Measurements from ENCODE around the gene RTL10.

The RTL10 gene

DNA sequence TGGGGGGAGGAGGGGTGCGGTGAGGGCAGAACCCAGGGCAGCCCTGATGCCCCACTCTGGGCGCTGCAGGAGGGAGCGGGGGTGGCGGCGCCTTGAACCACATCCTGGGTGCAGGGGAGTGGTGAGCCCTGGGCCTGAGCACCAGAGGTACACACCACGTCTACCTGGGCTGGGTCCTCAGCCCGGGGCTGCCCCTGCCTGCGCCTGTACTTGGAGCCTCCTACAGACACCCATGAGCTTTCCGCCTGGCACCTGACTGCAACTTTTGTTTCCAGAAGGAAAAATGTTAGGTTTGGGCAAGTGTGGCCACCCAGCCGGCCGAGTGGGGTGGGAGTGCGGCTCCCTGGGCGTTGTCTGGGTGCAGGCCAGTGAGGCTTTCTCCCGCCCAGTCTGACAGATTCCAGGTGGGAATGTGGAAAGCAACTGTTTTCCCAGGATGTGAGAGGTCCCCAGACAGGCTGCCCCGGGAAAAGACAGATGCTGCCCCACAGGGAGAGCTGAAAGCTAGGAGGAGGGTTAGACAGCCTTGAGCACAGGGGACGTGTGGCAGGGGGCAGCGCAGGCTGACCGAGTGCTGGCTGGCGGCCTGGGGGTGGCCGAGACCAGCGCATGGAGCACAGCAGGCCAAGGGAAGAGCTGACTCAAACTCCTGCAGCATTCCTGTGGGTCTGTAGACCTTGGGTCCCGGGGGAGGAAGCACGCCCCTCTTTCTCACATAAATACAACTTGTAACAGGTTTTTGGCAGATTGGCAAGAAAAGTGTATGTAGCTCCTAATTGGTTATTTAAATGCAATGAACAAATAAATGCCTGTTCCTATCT, 44.1 kb downstream of the RTL10 start:
- H3K36me3 ChIP-seq (replicated peaks): no peaks in the 10 kb centered on the region
- TF ChIP-seq, protein P1, sequence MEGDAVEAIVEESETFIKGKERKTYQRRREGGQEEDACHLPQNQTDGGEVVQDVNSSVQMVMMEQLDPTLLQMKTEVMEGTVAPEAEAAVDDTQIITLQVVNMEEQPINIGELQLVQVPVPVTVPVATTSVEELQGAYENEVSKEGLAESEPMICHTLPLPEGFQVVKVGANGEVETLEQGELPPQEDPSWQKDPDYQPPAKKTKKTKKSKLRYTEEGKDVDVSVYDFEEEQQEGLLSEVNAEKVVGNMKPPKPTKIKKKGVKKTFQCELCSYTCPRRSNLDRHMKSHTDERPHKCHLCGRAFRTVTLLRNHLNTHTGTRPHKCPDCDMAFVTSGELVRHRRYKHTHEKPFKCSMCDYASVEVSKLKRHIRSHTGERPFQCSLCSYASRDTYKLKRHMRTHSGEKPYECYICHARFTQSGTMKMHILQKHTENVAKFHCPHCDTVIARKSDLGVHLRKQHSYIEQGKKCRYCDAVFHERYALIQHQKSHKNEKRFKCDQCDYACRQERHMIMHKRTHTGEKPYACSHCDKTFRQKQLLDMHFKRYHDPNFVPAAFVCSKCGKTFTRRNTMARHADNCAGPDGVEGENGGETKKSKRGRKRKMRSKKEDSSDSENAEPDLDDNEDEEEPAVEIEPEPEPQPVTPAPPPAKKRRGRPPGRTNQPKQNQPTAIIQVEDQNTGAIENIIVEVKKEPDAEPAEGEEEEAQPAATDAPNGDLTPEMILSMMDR (IDR thresholded peaks at IDR 0.05; ENCODE audit: low read depth, low read length, missing control alignments): no peak
- H3K27ac ChIP-seq: no peak overlapping the region
- peak; percentile 32 for DNase-seq
- H3K4me3 ChIP-seq (ENCODE audit: low read depth, low read length): no peak overlapping the region
- in situ Hi-C loops (cut with HindIII; ENCODE audit: low pct_ligation_motif_present, low sequenced_read_pairs): no loop called here
- no peaks in the 10 kb centered on the region for H3K27me3 ChIP-seq (replicated peaks)

DNA sequence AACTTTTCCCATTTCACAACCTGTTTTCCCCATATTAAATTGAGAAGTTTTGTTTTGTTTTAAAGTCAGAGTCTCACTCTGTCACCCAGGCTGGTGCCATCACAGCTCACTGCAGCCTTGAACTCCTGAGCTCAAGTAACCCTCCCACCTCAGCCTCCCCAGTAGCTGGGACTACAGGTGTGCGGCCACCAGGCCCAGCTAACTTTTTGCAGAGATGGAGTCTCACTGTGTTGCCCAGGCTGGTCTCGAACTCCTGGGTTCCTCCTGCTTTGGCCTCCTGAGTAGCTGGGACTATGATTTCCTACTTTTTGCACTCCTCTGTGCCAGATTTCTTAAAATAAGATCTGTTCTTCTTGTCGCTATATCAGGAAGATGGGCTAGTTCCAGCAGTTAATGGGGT, 44.9 kb downstream of the RTL10 start:
- in situ Hi-C loops (cut with HindIII; ENCODE audit: low pct_ligation_motif_present, low sequenced_read_pairs): no loop called here
- H3K36me3 ChIP-seq (replicated peaks): no peaks in the 10 kb centered on the region

DNA sequence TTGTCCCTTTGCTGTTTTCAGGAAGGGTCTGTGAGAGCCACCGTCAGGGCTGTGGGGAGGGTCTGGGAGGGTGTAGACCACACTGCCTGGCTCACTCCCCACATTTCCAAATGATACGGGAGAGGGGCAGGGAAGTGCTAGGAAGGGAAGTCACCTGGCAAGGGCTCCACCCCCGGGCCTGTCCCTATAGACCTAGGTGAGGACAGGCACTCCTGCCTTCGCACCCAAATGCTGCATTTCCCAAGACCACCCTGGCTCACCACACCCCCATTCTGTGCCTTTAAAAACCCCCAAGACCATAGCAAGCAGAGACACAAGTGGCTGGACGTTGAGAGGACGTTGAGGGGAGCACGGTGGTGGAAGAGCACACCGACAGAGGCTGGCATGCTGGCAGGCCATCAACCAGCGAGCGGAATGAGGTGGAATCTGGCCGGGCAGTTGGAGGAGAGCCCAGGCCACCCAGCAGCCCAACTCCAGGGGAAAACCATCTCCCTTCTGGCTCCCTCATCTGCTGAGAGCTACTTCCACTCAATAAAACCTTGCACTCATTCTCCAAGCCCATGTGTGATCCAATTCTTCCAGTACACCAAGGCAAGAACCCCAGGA, 45.7 kb downstream of the RTL10 start:
- TF ChIP-seq, protein P1 (IDR thresholded peaks at IDR 0.05; ENCODE audit: low read depth, low read length, missing control alignments): no peak
- DNase-seq: no peak
- Histone ChIP-seq H3K27ac (no peak overlapping the region), H3K36me3 (replicated peaks) (no peaks in the 10 kb centered on the region), H3K4me3 (ENCODE audit: low read depth, low read length) (no peak overlapping the region), H3K27me3 (replicated peaks) (no peaks in the 10 kb centered on the region)
- in situ Hi-C loops (cut with HindIII; ENCODE audit: low pct_ligation_motif_present, low sequenced_read_pairs): no loop called here

More for the DNA sequence above, 44.9 kb downstream of the RTL10 start:
- no peak overlapping the region for H3K4me3 ChIP-seq (ENCODE audit: low read depth, low read length)
- H3K27ac ChIP-seq: no peak overlapping the region
- H3K27me3 ChIP-seq (replicated peaks): no peaks in the 10 kb centered on the region
- TF ChIP-seq, protein P1 (IDR thresholded peaks at IDR 0.05; ENCODE audit: low read depth, low read length, missing control alignments): no peak
- no peak for DNase-seq

DNA sequence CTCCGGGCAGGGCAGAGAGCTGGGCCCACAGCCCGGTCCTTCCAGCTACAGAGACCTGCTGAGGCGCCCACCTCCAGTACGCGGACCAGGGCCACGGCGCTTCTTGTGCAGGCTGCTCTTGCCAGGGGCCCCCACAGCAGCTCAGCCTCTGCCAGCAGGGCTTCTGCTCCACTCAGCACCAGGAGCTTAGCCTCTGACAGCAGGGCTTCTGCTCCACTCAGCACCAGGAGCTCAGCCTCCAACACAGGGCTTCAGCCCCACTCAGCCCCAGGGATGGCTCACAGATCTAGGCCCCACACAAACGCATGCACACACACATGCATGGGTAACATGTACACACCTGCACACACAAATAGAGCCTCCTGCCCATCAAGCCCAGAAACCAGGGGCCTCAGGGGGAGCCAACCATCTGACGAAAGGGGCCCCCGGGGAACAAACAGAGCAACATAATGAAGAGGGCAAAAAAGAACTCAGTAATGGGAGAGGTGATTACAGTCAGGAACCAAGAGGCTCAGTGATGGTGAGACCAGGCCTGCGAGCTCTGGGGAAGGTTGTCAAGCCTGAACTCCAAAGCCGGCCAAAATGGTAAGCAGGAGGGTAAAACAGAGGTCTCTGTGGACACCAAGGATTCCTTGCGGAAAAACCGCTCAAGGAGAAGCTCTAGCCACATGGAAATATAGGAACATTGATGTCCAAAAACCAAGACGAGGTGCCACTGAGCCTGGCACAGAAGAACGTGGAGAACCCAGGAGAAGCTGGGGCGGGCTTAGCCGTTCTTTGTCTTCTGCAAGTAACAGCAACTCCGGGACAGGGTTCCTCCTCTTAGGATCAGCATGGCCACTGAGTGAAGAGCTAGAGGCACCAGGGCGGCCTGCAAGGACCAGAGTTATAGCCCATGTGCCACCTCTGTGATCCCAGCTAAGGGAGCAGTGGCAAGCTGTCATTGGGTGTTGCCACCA, 46.5 kb downstream of the RTL10 start:
- DNase-seq: no peak
- H3K27ac ChIP-seq: no peak overlapping the region
- no peaks in the 10 kb centered on the region for H3K36me3 ChIP-seq (replicated peaks)
- H3K27me3 ChIP-seq (replicated peaks): no peaks in the 10 kb centered on the region
- TF ChIP-seq, protein P1 (IDR thresholded peaks at IDR 0.05; ENCODE audit: low read depth, low read length, missing control alignments): no peak
- in situ Hi-C loops (cut with HindIII; ENCODE audit: low pct_ligation_motif_present, low sequenced_read_pairs): no loop called here
- no peak overlapping the region for H3K4me3 ChIP-seq (ENCODE audit: low read depth, low read length)

DNA sequence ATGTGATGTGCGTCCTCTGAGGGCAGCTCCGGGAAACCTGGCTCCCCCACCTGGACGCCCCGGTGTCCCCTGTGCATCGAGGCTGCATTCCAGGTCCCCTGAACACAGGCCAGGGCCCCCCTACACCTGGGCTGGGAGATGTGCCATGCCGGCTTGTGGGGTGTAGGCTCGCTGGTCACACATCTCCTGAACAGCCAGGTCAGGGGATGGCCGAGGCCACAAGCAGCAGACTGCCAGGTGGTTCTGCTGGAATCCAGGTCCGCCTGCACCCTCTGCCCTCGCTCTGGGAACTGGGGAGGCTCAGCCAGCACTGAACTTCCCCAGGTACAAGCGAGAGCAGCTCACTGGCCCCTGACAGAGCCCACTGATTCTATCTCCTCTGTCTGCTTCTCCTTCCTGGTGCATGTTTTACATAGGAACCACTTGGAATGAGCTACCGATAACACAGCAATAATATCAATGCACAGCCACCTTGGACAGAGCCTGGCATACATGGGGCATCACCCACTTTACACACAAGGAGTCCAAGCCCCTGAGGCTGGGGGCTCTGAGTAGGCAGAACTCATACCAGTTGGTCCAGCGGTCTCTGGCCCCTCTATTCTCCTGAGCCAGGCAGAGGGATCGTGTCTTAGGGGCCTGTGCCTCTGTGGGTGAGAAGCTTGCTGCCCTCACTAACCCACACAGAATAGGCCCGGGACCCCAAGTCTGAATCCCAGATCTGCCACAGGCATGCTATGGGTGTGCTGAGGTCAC, 47.3 kb downstream of the RTL10 start:
- H3K36me3 ChIP-seq (replicated peaks): no peaks in the 10 kb centered on the region
- H3K4me3 ChIP-seq (ENCODE audit: low read depth, low read length): no peak overlapping the region
- in situ Hi-C loops (cut with HindIII; ENCODE audit: low pct_ligation_motif_present, low sequenced_read_pairs): no loop called here
- H3K27ac ChIP-seq: no peak overlapping the region
- no peak for DNase-seq
- TF ChIP-seq, protein P1 (IDR thresholded peaks at IDR 0.05; ENCODE audit: low read depth, low read length, missing control alignments): no peak
- H3K27me3 ChIP-seq (replicated peaks): no peaks in the 10 kb centered on the region

Measured in brain microvascular endothelial cell (primary cell).